ENCODE results near the gene GALNT15.

GALNT15 gene

GRCh38 chr3:16183601-16184270 is 9.3 kb downstream of the GALNT15 start:
- no peak for DNase-seq (ENCODE audit: low read depth)
- H3K4me3 ChIP-seq (ENCODE audit: low read depth, low read length): no peak overlapping the region
- TF ChIP-seq CTCF (IDR thresholded peaks at IDR 0.05; ENCODE audit: low read depth, low read length, missing control alignments): no peak

GRCh38 chr3:16186086-16186485 is 11.6 kb downstream of the GALNT15 start:
- TF ChIP-seq CTCF (IDR thresholded peaks at IDR 0.05; ENCODE audit: low read depth, low read length, missing control alignments): no peak
- no peak overlapping the region for H3K4me3 ChIP-seq (ENCODE audit: low read depth, low read length)
- DNase-seq (ENCODE audit: low read depth): no peak

GRCh38 chr3:16186565-16186964 is 12.1 kb downstream of the GALNT15 start:
- no peak for TF ChIP-seq CTCF (IDR thresholded peaks at IDR 0.05; ENCODE audit: low read depth, low read length, missing control alignments)
- no peak for DNase-seq (ENCODE audit: low read depth)
- no peak overlapping the region for H3K4me3 ChIP-seq (ENCODE audit: low read depth, low read length)

GRCh38 chr3:16187213-16187790 is 12.8 kb downstream of the GALNT15 start:
- no peak for TF ChIP-seq CTCF (IDR thresholded peaks at IDR 0.05; ENCODE audit: low read depth, low read length, missing control alignments)
- no peak for DNase-seq (ENCODE audit: low read depth)
- no peak overlapping the region for H3K4me3 ChIP-seq (ENCODE audit: low read depth, low read length)

- no peak for TF ChIP-seq CTCF (IDR thresholded peaks at IDR 0.05; ENCODE audit: low read depth, low read length, missing control alignments)
- DNase-seq (ENCODE audit: low read depth): no peak
- H3K4me3 ChIP-seq (ENCODE audit: low read depth, low read length): no peak overlapping the region
These were observed 13.6 kb downstream of the GALNT15 start for GRCh38 chr3:16188071-16188470.

GRCh38 chr3:16189201-16189600 is 14.7 kb downstream of the GALNT15 start:
- no peak for TF ChIP-seq CTCF (IDR thresholded peaks at IDR 0.05; ENCODE audit: low read depth, low read length, missing control alignments)
- H3K4me3 ChIP-seq (ENCODE audit: low read depth, low read length): no peak overlapping the region
- DNase-seq (ENCODE audit: low read depth): no peak

GRCh38 chr3:16190704-16191103 is 16.2 kb downstream of the GALNT15 start:
- DNase-seq (ENCODE audit: low read depth): no peak
- TF ChIP-seq CTCF (IDR thresholded peaks at IDR 0.05; ENCODE audit: low read depth, low read length, missing control alignments): no peak
- H3K4me3 ChIP-seq (ENCODE audit: low read depth, low read length): no peak overlapping the region

Data from GM12864 (cell line).